Esophagus muscularis mucosa (tissue), 3 donors: ENCODE data around the gene RNASEH2A.

Experiments
- POLR2A ChIP-seq: fragments of 450-650 bp; IDR thresholded peaks from one replicate; pipeline ENCODE4 v1.6.1; 2017; ENCODE audit warnings: antibody characterized with exemption, moderate library complexity, mild to moderate bottlenecking, low read depth
- POLR2AphosphoS5 ChIP-seq, 2 donors: sonication (generic); formaldehyde crosslinking; IDR thresholded peaks; one replicate each; pipeline ENCODE4 v1.6.1; 2017; ENCODE audit warnings: antibody characterized with exemption in 2 of 2
- TF ChIP-seq, protein P1 (sequence below), 3 experiments: fragments of 200-600 bp in 2 of 3; fragments of 450-650 bp in 1 of 3; sonication (generic) in 2 of 3; IDR thresholded peaks; one replicate each; pipeline ENCODE4 v1.5.1; 2017 to 2019; ENCODE audit warnings: antibody characterized with exemption in 3 of 3, mild to moderate bottlenecking in 2 of 3, moderate library complexity in 1 of 3

DNA sequence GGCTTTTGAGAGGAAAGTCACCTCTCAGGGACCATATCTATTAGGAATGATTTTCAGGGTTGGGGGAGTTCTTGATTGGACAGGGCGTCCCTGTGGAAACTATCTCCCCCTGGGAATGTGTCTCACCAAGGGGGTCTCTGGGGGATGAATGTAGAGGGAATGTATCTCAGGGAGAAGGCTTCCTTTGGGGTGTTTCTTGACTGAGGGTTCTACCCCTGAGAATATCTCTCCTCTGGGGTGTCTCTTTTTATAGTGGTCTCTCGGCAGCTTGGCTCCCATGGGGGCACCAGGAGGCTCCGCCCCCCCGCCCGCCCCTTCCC, 27.0 kb downstream of the RNASEH2A start:
- TF ChIP-seq, protein P1, sequence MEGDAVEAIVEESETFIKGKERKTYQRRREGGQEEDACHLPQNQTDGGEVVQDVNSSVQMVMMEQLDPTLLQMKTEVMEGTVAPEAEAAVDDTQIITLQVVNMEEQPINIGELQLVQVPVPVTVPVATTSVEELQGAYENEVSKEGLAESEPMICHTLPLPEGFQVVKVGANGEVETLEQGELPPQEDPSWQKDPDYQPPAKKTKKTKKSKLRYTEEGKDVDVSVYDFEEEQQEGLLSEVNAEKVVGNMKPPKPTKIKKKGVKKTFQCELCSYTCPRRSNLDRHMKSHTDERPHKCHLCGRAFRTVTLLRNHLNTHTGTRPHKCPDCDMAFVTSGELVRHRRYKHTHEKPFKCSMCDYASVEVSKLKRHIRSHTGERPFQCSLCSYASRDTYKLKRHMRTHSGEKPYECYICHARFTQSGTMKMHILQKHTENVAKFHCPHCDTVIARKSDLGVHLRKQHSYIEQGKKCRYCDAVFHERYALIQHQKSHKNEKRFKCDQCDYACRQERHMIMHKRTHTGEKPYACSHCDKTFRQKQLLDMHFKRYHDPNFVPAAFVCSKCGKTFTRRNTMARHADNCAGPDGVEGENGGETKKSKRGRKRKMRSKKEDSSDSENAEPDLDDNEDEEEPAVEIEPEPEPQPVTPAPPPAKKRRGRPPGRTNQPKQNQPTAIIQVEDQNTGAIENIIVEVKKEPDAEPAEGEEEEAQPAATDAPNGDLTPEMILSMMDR (IDR thresholded peaks at IDR 0.05): no peak
- TF ChIP-seq POLR2A (no peak), POLR2AphosphoS5 (IDR thresholded peaks at IDR 0.05) (no peak)
